Lung (tissue), 12 donors: ENCODE data around the gene PIGR. TPM values are rescaled to one million over a fixed set of nuclear protein-coding genes. Genes with fewer than 3 reads are reported as not detected.

Source experiments
- ATAC-seq: fragments of 200-7000 bp; cut with Tn5 transposase; one replicate; pipeline ENCODE4 v1.9.1; 2020; ENCODE audit warnings: moderate number of reproducible peaks; ENCODE audit not compliant: insufficient read depth, low FRiP score
- DNase-seq, 3 donors: peaks; one replicate each; pipeline ENCODE4 v3.0.0-alpha.2; 2013 to 2017
- H3K27ac ChIP-seq, 2 donors: one replicate each; pipeline ENCODE4 v1.5.1; 2013; ENCODE audit warnings: mild to moderate bottlenecking in 2 of 2, moderate library complexity in 2 of 2, control low read depth in 1 of 2, inconsistent platforms in 1 of 2, low read depth in 1 of 2, low read length in 1 of 2
- H3K27me3 ChIP-seq, 3 donors: one replicate each; pipeline ENCODE4 v1.5.1; 2013; ENCODE audit warnings: low read length in 2 of 3; ENCODE audit not compliant: control insufficient read depth in 3 of 3, insufficient read depth in 3 of 3
- H3K36me3 ChIP-seq, 4 donors: one replicate each; pipeline ENCODE4 v1.5.1; 2013; ENCODE audit warnings: low read length in 4 of 4, mild to moderate bottlenecking in 1 of 4, moderate library complexity in 1 of 4; ENCODE audit not compliant: control insufficient read depth in 4 of 4, insufficient read depth in 4 of 4
- H3K4me1 ChIP-seq, 5 donors: one replicate each; pipeline ENCODE4 v1.5.1; 2013; ENCODE audit warnings: low read length in 5 of 5, mild to moderate bottlenecking in 2 of 5, moderate library complexity in 1 of 5; ENCODE audit not compliant: control insufficient read depth in 5 of 5, insufficient read depth in 5 of 5
- H3K4me3 ChIP-seq: one replicate; pipeline ENCODE4 v1.5.1; 2013; ENCODE audit warnings: mild to moderate bottlenecking, control low read depth, moderate library complexity
- H3K9ac ChIP-seq, 2 donors: one replicate each; pipeline ENCODE4 v1.5.1; 2013; ENCODE audit warnings: low read length in 2 of 2, control low read depth in 1 of 2; ENCODE audit not compliant: insufficient read depth in 1 of 2
- H3K9me3 ChIP-seq, 4 donors: one replicate each; pipeline ENCODE4 v1.5.1; 2013; ENCODE audit warnings: low read length in 3 of 4, mild to moderate bottlenecking in 1 of 4, moderate library complexity in 1 of 4; ENCODE audit not compliant: control insufficient read depth in 4 of 4, insufficient read depth in 3 of 4
- WGBS, 2 donors: extraction: QIAGEN DNeasy Blood & Tissue Kit; methylation state at CpG; one replicate each; pipeline ENCODE4 v1.1.7; 2013; 5-methylcytosine and 5-hydroxymethylcytosine counted together
- polyA plus RNA-seq, 2 donors: library from polyadenylated mRNA; stranded (reverse); fragments of 200-250 nt; gene quantifications; one replicate each; pipeline ENCODE4 v1.2.1, GENCODE V29; 2013
- total RNA-seq, 2 donors: library from RNA; depleted of rRNA in 1 of 2; stranded (reverse); fragments of >200 nt in 1 of 2; gene quantifications; one replicate each; pipeline ENCODE4 v1.2.1, GENCODE V29; 2014 to 2021
- TF ChIP-seq, protein P1 (sequence below): IDR thresholded peaks from 2 replicates; pipeline ENCODE4 v1.5.1; 2012; ENCODE audit warnings: mild to moderate bottlenecking; ENCODE audit errors: control extremely low read depth, extremely low read depth
- donor health status: control.
- donor health status: control.
- donor health status: Bipolar disorder and iron deficiency.
- donor health status: healthy.
- donor health status: DM: yes; HTN: yes; CAD: no.

Gene PIGR
- total and polyA plus RNA-seq, 4 donors, result 131 to 845 (median 298) TPM

DNA sequence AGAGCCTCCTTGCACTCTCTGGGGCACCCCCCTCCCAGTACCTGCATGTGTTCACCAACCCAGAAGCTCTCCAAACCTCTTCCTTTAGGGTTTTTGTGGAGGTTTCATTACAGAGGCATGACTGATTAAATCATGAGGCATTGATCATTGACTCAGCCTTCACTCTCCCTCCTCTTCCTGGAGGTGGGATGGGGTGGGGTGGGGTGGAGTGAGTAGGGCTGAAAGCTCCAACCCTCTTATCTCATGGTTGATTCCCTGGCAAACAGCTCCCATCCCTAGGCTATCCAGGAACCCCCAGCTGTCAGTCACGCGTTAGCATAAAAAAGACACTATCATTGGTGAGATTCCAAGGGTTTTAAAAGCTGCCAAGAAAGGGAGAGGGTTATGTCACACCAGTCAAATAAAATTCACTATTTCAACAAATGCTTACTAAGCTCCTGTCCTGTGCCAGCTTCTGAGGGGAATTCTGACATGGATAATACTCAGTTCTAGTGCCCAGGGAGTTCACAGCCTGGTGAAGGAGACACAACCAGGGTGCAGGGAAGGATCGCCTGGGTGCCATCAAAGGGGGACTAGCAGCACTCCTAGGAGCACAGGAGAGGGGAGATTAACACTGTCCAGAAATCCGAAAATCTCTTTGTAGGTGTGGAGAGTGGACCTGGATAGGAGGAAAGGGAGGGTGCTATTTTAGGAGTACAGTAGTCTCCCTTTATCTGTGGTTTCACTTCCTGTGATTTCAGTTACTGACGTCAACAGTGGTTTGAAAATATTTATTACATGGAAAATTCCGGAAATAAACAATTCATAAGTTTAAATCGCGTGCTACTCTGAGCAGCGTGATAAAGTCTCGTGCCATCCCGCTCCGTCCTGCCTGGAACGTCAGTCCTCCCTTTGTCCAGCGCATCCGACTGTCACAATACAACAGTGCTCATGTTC is 55.9 kb downstream of the PIGR start:
- H3K4me3 ChIP-seq, result no peak overlapping the region
- WGBS, 2 donors, result 43 to 71% methylated on average over 15 of the region's 15 CpGs
- no peaks in the 10 kb centered on the region for H3K9me3 ChIP-seq
- H3K27me3 ChIP-seq, result peaks cover 0 to 2% (median 0%) of the 10 kb centered on the region in 3 donors
- TF ChIP-seq, protein P1, sequence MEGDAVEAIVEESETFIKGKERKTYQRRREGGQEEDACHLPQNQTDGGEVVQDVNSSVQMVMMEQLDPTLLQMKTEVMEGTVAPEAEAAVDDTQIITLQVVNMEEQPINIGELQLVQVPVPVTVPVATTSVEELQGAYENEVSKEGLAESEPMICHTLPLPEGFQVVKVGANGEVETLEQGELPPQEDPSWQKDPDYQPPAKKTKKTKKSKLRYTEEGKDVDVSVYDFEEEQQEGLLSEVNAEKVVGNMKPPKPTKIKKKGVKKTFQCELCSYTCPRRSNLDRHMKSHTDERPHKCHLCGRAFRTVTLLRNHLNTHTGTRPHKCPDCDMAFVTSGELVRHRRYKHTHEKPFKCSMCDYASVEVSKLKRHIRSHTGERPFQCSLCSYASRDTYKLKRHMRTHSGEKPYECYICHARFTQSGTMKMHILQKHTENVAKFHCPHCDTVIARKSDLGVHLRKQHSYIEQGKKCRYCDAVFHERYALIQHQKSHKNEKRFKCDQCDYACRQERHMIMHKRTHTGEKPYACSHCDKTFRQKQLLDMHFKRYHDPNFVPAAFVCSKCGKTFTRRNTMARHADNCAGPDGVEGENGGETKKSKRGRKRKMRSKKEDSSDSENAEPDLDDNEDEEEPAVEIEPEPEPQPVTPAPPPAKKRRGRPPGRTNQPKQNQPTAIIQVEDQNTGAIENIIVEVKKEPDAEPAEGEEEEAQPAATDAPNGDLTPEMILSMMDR, result no peak
- H3K9ac ChIP-seq, result no peak overlapping the region
- ATAC-seq (peak; percentile 68), DNase-seq (peak in 2 of 3 donors; percentile 27 to 37)
- H3K36me3 ChIP-seq, result no peaks in the 10 kb centered on the region
- H3K27ac ChIP-seq, result peak overlapping the region in 1 of 2 donors; percentile 59
- H3K4me1 ChIP-seq, result peaks cover 0 to 6% (median 3%) of the 10 kb centered on the region in 5 donors

DNA sequence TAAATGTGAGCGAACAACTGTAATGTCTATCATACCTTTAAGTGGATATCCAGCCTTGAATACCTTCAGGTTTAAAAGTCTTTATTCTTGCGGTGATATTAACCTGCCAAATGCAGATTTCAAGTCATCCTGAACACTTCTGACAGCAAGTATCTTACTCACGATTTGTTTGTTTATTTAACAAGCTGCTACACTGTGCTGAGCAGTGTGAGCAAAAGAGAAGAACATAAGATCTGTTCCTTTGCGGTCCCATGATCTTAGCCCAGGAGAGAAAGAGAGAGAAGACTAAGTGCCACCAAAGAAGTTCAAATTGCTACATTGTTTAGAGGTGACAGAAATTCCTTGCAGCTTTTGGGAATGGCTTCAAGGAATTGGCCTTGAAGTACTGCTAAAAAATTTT is 58.6 kb downstream of the PIGR start:
- DNase-seq, result no peak
- no peaks in the 10 kb centered on the region for H3K9me3 ChIP-seq
- H3K4me1 ChIP-seq, result peaks cover 0 to 6% (median 0%) of the 10 kb centered on the region in 5 donors
- WGBS, 2 donors, result 65 to 80% methylated on average over 4 of the region's 4 CpGs
- H3K27me3 ChIP-seq, result peaks cover 0 to 2% (median 0%) of the 10 kb centered on the region in 3 donors
- ATAC-seq, result no peak
- H3K9ac ChIP-seq, result no peak overlapping the region
- TF ChIP-seq, protein P1, result no peak
- no peak overlapping the region for H3K27ac ChIP-seq
- no peak overlapping the region for H3K4me3 ChIP-seq
- H3K36me3 ChIP-seq, result no peaks in the 10 kb centered on the region

DNA sequence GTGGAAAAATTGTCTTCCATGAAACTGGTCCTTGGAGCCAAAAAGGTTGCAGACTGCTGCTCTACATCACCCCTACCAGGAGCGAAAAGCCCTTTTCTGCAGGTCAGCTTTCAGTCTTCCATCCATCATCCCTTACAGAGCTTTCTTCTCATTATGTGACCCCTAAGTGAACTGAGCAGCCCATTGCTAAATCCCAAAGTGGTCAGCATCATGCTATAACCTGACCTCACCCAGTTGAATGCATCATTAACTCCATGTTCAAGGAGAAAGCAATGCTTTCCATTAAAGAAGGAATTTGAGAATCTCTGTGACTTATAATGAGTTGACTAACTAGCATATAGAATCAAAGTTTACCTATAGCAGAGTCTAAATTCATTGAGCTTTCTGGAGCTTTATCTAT is 59.4 kb downstream of the PIGR start:
- Histone ChIP-seq H3K9me3 (no peaks in the 10 kb centered on the region), H3K27me3 (peaks cover 0 to 2% (median 0%) of the 10 kb centered on the region in 3 donors), H3K4me1 (peaks cover 0 to 5% (median 0%) of the 10 kb centered on the region in 5 donors), H3K27ac (no peak overlapping the region), H3K36me3 (no peaks in the 10 kb centered on the region), H3K4me3 (no peak overlapping the region), H3K9ac (no peak overlapping the region)
- DNase-seq (no peak), ATAC-seq (no peak)
- TF ChIP-seq, protein P1, result no peak
- 97 to 100% methylated on average over 1 of the region's 1 CpG for WGBS, 2 donors
